HEK293 (cell line): Measurements from ENCODE around the gene TLCD2.
A peak's percentile ranks its signal among the peaks of the same experiment; 100 is the strongest.

Experiments used
- CTCF ChIP-seq: fragments of 450-650 bp; formaldehyde crosslinking; IDR thresholded peaks from 2 replicates; pipeline ENCODE4 v1.5.1; 2016; ENCODE audit warnings: missing biosample characterization, missing genetic modification characterization
- GFI1B ChIP-seq: fragments of 450-650 bp; formaldehyde crosslinking; IDR thresholded peaks from 2 replicates; pipeline ENCODE4 v1.5.1; 2016; ENCODE audit warnings: missing biosample characterization, missing genetic modification characterization
- KLF16 ChIP-seq: fragments of 450-650 bp; formaldehyde crosslinking; IDR thresholded peaks from 2 replicates; pipeline ENCODE4 v1.5.1; 2017; ENCODE audit warnings: missing biosample characterization, missing genetic modification characterization
- KLF17 ChIP-seq: fragments of 450-650 bp; formaldehyde crosslinking; IDR thresholded peaks from 2 replicates; pipeline ENCODE4 v1.5.1; 2016; ENCODE audit warnings: missing biosample characterization, missing genetic modification characterization
- KLF8 ChIP-seq: fragments of 450-650 bp; formaldehyde crosslinking; IDR thresholded peaks from 2 replicates; pipeline ENCODE4 v1.5.1; 2016; ENCODE audit warnings: missing biosample characterization, missing genetic modification characterization
- RBAK ChIP-seq: fragments of 450-650 bp; formaldehyde crosslinking; IDR thresholded peaks from 2 replicates; pipeline ENCODE4 v1.5.1; 2016; ENCODE audit warnings: missing biosample characterization, missing genetic modification characterization
- SETDB1 ChIP-seq: IDR thresholded peaks from one replicate; pipeline ENCODE4 v1.6.1; 2017; ENCODE audit warnings: mild to moderate bottlenecking, low read length, moderate library complexity, mixed read lengths; ENCODE audit not compliant: insufficient read length
- SP2 ChIP-seq: fragments of 450-650 bp; formaldehyde crosslinking; IDR thresholded peaks from 2 replicates; pipeline ENCODE4 v1.5.1; 2016; ENCODE audit warnings: missing biosample characterization, missing genetic modification characterization
- SP7 ChIP-seq: fragments of 450-650 bp; formaldehyde crosslinking; IDR thresholded peaks from 2 replicates; pipeline ENCODE4 v1.5.1; 2016; ENCODE audit warnings: missing biosample characterization, missing genetic modification characterization
- ZBTB10 ChIP-seq: fragments of 450-650 bp; formaldehyde crosslinking; IDR thresholded peaks from 2 replicates; pipeline ENCODE4 v1.5.1; 2016; ENCODE audit warnings: missing biosample characterization, missing genetic modification characterization
- ZBTB17 ChIP-seq: fragments of 450-650 bp; formaldehyde crosslinking; IDR thresholded peaks from 2 replicates; pipeline ENCODE4 v1.5.1; 2016; ENCODE audit warnings: missing biosample characterization, missing genetic modification characterization
- ZBTB21 ChIP-seq: fragments of 450-650 bp; formaldehyde crosslinking; IDR thresholded peaks from 2 replicates; pipeline ENCODE4 v1.5.1; 2017; ENCODE audit warnings: missing biosample characterization, missing genetic modification characterization
- ZFP37 ChIP-seq: fragments of 450-650 bp; formaldehyde crosslinking; IDR thresholded peaks from 2 replicates; pipeline ENCODE4 v1.5.1; 2016; ENCODE audit warnings: missing biosample characterization, missing genetic modification characterization
- ZFP69B ChIP-seq: fragments of 450-650 bp; formaldehyde crosslinking; IDR thresholded peaks from 2 replicates; pipeline ENCODE4 v1.5.1; 2016; ENCODE audit warnings: missing biosample characterization, missing genetic modification characterization
- ZNF146 ChIP-seq: fragments of 450-650 bp; formaldehyde crosslinking; IDR thresholded peaks from 2 replicates; pipeline ENCODE4 v1.5.1; 2016; ENCODE audit warnings: missing biosample characterization, missing genetic modification characterization
- ZNF155 ChIP-seq: fragments of 450-650 bp; formaldehyde crosslinking; IDR thresholded peaks from 2 replicates; pipeline ENCODE4 v1.5.1; 2016; ENCODE audit warnings: missing biosample characterization, missing genetic modification characterization
- ZNF221 ChIP-seq: fragments of 450-650 bp; formaldehyde crosslinking; IDR thresholded peaks from 2 replicates; pipeline ENCODE4 v1.5.1; 2017; ENCODE audit warnings: missing biosample characterization, missing genetic modification characterization, borderline replicate concordance
- ZNF335 ChIP-seq: fragments of 450-650 bp; formaldehyde crosslinking; conservative IDR thresholded peaks from 2 replicates; pipeline ENCODE4 v1.5.1; 2016; ENCODE audit warnings: missing biosample characterization, missing genetic modification characterization
- ZNF501 ChIP-seq: fragments of 450-650 bp; formaldehyde crosslinking; IDR thresholded peaks from 2 replicates; pipeline ENCODE4 v1.5.1; 2016; ENCODE audit warnings: missing biosample characterization, missing genetic modification characterization
- ZNF555 ChIP-seq: fragments of 450-650 bp; formaldehyde crosslinking; conservative IDR thresholded peaks from 2 replicates; pipeline ENCODE4 v1.5.1; 2017; ENCODE audit warnings: missing biosample characterization, mild to moderate bottlenecking, missing genetic modification characterization, inconsistent platforms
- ZNF596 ChIP-seq: fragments of 450-650 bp; IDR thresholded peaks from 2 replicates; pipeline ENCODE4 v1.5.0; 2018; ENCODE audit warnings: missing biosample characterization, mild to moderate bottlenecking, missing genetic modification characterization, moderate library complexity
- ZNF600 ChIP-seq: fragments of 450-650 bp; formaldehyde crosslinking; IDR thresholded peaks from 2 replicates; pipeline ENCODE4 v1.5.1; 2016; ENCODE audit warnings: missing biosample characterization, missing genetic modification characterization
- ZNF645 ChIP-seq: fragments of 450-650 bp; formaldehyde crosslinking; IDR thresholded peaks from 2 replicates; pipeline ENCODE4; 2016; ENCODE audit warnings: missing biosample characterization, missing genetic modification characterization
- ZNF660 ChIP-seq: fragments of 450-650 bp; IDR thresholded peaks from 2 replicates; pipeline ENCODE4 v1.5.1; 2018; ENCODE audit warnings: missing biosample characterization, mild to moderate bottlenecking, missing genetic modification characterization
- ZNF692 ChIP-seq: fragments of 450-650 bp; formaldehyde crosslinking; IDR thresholded peaks from 2 replicates; pipeline ENCODE4 v1.5.1; 2016; ENCODE audit warnings: missing biosample characterization, missing genetic modification characterization
- ZNF701 ChIP-seq: fragments of 450-650 bp; formaldehyde crosslinking; IDR thresholded peaks from 2 replicates; pipeline ENCODE4 v1.5.1; 2016; ENCODE audit warnings: missing biosample characterization, missing genetic modification characterization
- ZNF704 ChIP-seq: fragments of 450-650 bp; formaldehyde crosslinking; IDR thresholded peaks from 2 replicates; pipeline ENCODE4 v1.5.1; 2016; ENCODE audit warnings: missing biosample characterization, missing genetic modification characterization
- ZNF76 ChIP-seq: fragments of 450-650 bp; formaldehyde crosslinking; IDR thresholded peaks from 2 replicates; pipeline ENCODE4; 2016; ENCODE audit warnings: low read depth, missing biosample characterization, missing genetic modification characterization, borderline replicate concordance
- ZNF776 ChIP-seq: fragments of 450-650 bp; formaldehyde crosslinking; IDR thresholded peaks from 2 replicates; pipeline ENCODE4 v1.5.0; 2017; ENCODE audit warnings: missing biosample characterization, missing genetic modification characterization, borderline replicate concordance
- ZNF792 ChIP-seq: fragments of 450-650 bp; formaldehyde crosslinking; IDR thresholded peaks from 2 replicates; pipeline ENCODE4 v1.5.1; 2016; ENCODE audit warnings: missing biosample characterization, missing genetic modification characterization
- ZSCAN5A ChIP-seq: fragments of 450-650 bp; formaldehyde crosslinking; IDR thresholded peaks from 2 replicates; pipeline ENCODE4 v1.5.1; 2016; ENCODE audit warnings: missing biosample characterization, missing genetic modification characterization

Gene TLCD2

GRCh38 chr17:1724351-1724868, 14.2 kb upstream of the TLCD2 start, which contains the start of gene WDR81 (continued):
- TF ChIP-seq ZFP37: no peak
- TF ChIP-seq ZNF692 (tag by site-specific recombination): peak; percentile 84
- TF ChIP-seq ZBTB10 (tag by site-specific recombination): peak; percentile 28; the same call in 1 of the 2 replicates
- peak; percentile 56 for TF ChIP-seq KLF16 (tag by site-specific recombination)
- TF ChIP-seq RBAK (tag by site-specific recombination): no peak
- TF ChIP-seq KLF17 (tag by site-specific recombination): peak; percentile 41; the same call in 1 of the 2 replicates
- TF ChIP-seq ZBTB21 (tag by site-specific recombination): no peak
- no peak for TF ChIP-seq CTCF (tag by site-specific recombination)
- TF ChIP-seq ZNF76 (tag by site-specific recombination): no peak; the same call in 1 of the 2 replicates
- TF ChIP-seq ZNF704 (tag by site-specific recombination): no peak
- no peak for TF ChIP-seq ZNF146 (tag by site-specific recombination)
- no peak for TF ChIP-seq SETDB1
- no peak for TF ChIP-seq ZNF555 (tag by site-specific recombination)
- TF ChIP-seq ZNF600 (tag by site-specific recombination): peak; percentile 80
- TF ChIP-seq KLF8 (tag by site-specific recombination): peak; percentile 57; the same call in 1 of the 2 replicates
- TF ChIP-seq ZNF701: no peak
- no peak for TF ChIP-seq ZNF221
- TF ChIP-seq ZNF792 (tag by site-specific recombination): no peak
- TF ChIP-seq SP2: peak; percentile 43; the same call in 1 of the 2 replicates
- no peak for TF ChIP-seq ZNF645 (tag by site-specific recombination)
- no peak for TF ChIP-seq GFI1B (tag by site-specific recombination)
- TF ChIP-seq SP7 (tag by site-specific recombination): 0 out of 2 replicates have a peak, but pooled peaks have one; percentile 41
- TF ChIP-seq ZBTB17 (tag by site-specific recombination): no peak
- TF ChIP-seq ZNF776 (tag by site-specific recombination): no peak
- no peak for TF ChIP-seq ZSCAN5A
- no peak for TF ChIP-seq ZNF155
- TF ChIP-seq ZNF335 (tag by site-specific recombination): peak; percentile 63; the same call in 1 of the 2 replicates
- 0 out of 2 replicates have a peak, but pooled peaks have one; percentile 61 for TF ChIP-seq ZNF660 (tag by site-specific recombination)
- TF ChIP-seq ZNF596 (tag by site-specific recombination): peak; percentile 32; the same call in 1 of the 2 replicates
- TF ChIP-seq ZFP69B (tag by site-specific recombination): peak; percentile 57; the same call in 1 of the 2 replicates
- TF ChIP-seq ZNF501 (tag by site-specific recombination): no peak
